Endothelial cell of umbilical vein (primary cell): ENCODE data around the gene TSPAN5. TPM values are rescaled to one million over a fixed set of nuclear protein-coding genes. Genes with fewer than 3 reads are reported as not detected.

Experiments
- BruUV-seq: library from RNA; stranded (reverse); fragments of 400-500 nt; replicated peaks from 2 replicates; lab custom pipeline; 2021; lab: Mats Ljungman, UMichigan
- CTCF ChIA-PET: fragments of 300-600, 350-600 bp; sonication (Branson Sonifier 250); formaldehyde crosslinking; loops from one replicate; lab custom pipeline; 2021; ENCODE audit warnings: antibody characterized with exemption, inconsistent platforms; lab: Charles Lee
- POLR2A ChIA-PET: fragments of 300-600, 350-600 bp; sonication (Branson Sonifier 250); formaldehyde crosslinking; loops from one replicate; lab custom pipeline; 2021; ENCODE audit warnings: antibody characterized with exemption, inconsistent platforms; lab: Charles Lee
- DNase-seq: peaks from one replicate; pipeline ENCODE4 v3.0.0-alpha.2; 2011; ENCODE audit warnings: low read depth, low spot score
- FAIRE-seq: peaks from 2 replicates; lab custom pipeline; 2011; peaks lifted over from hg19 to GRCh38; lab: Jason Lieb, UNC
- H2AFZ ChIP-seq: 2 replicates; pipeline ENCODE4 v1.6.0; 2012; ENCODE audit warnings: low read depth, low read length, control low read depth, inconsistent platforms
- H3K27ac ChIP-seq: 2 replicates; pipeline ENCODE4 v1.5.1; 2011; ENCODE audit warnings: low read depth, mild to moderate bottlenecking, control low read depth, low read length, moderate library complexity; ENCODE audit not compliant: insufficient read depth
- H3K27me3 ChIP-seq, 2 experiments: 2 replicates each; pipeline versions ENCODE4 v1.6.0 to v1.6.1; 2011; ENCODE audit warnings: low read length in 2 of 2, mixed read lengths in 1 of 2; ENCODE audit not compliant: control insufficient read depth in 2 of 2, insufficient read depth in 2 of 2
- H3K36me3 ChIP-seq, 2 experiments: 2 replicates in 1 of 2; 3 replicates in 1 of 2; pipeline ENCODE4 v1.5.1; 2011; ENCODE audit warnings: low read length in 2 of 2, mild to moderate bottlenecking in 1 of 2, moderate library complexity in 1 of 2; ENCODE audit not compliant: control insufficient read depth in 2 of 2, insufficient read depth in 2 of 2; ENCODE audit errors: extremely low read depth in 1 of 2
- H3K4me1 ChIP-seq: 3 replicates; pipeline ENCODE4 v1.5.1; 2011; ENCODE audit warnings: mild to moderate bottlenecking, low read length; ENCODE audit not compliant: control insufficient read depth, insufficient read depth; ENCODE audit errors: extremely low read depth
- H3K4me2 ChIP-seq: 2 replicates; pipeline ENCODE4 v1.6.1; 2011; ENCODE audit warnings: low read length, control low read depth, mixed read lengths; ENCODE audit not compliant: insufficient read depth
- H3K4me3 ChIP-seq, 3 experiments: fragments of 200-600 bp in 1 of 3; sonication (generic), shearing (Covaris generic) in 1 of 3; replicated peaks in 1 of 3; 2 replicates each; pipeline ENCODE4 v1.5.1; 2011 to 2016; ENCODE audit warnings: control low read depth in 3 of 3, low read length in 3 of 3, mild to moderate bottlenecking in 2 of 3, inconsistent platforms in 1 of 3, low read depth in 1 of 3, moderate library complexity in 1 of 3; ENCODE audit not compliant: insufficient read depth in 1 of 3
- H3K79me2 ChIP-seq: 2 replicates; pipeline ENCODE4 v1.6.0; 2012; ENCODE audit warnings: low read length, inconsistent platforms; ENCODE audit not compliant: control insufficient read depth, insufficient read depth
- H3K9ac ChIP-seq: replicated peaks from 2 replicates; pipeline ENCODE3; 2011; ENCODE audit warnings: low read length, control low read depth; ENCODE audit not compliant: insufficient read depth; ENCODE audit errors: extremely low read depth
- H3K9me1 ChIP-seq: replicated peaks from 3 replicates; pipeline ENCODE4 v1.6.0; 2011; ENCODE audit warnings: mild to moderate bottlenecking, low read length; ENCODE audit not compliant: control insufficient read depth, insufficient read depth; ENCODE audit errors: extremely low read depth
- H3K9me3 ChIP-seq: replicated peaks from 2 replicates; pipeline ENCODE4 v1.5.1; 2012; ENCODE audit warnings: low read length, inconsistent platforms; ENCODE audit not compliant: control insufficient read depth, insufficient read depth
- H4K20me1 ChIP-seq: replicated peaks from 2 replicates; pipeline ENCODE3; 2011; ENCODE audit warnings: mild to moderate bottlenecking, low read length; ENCODE audit not compliant: control insufficient read depth, insufficient read depth; ENCODE audit errors: extremely low read depth
- CTCF ChIP-seq, 2 donors: IDR thresholded peaks; 1 replicate in 1 of 2; 2 replicates in 1 of 2; pipeline ENCODE4 v1.5.1; 2011; ENCODE audit warnings: low read length in 2 of 2, mild to moderate bottlenecking in 2 of 2, moderate library complexity in 2 of 2, control low read depth in 1 of 2, inconsistent platforms in 1 of 2, low read depth in 1 of 2; ENCODE audit not compliant: insufficient read depth in 1 of 2; ENCODE audit errors: extremely low read depth in 1 of 2
- EZH2 ChIP-seq: IDR thresholded peaks from 2 replicates; pipeline ENCODE4 v1.6.1; 2012; ENCODE audit warnings: borderline replicate concordance, low read depth, mild to moderate bottlenecking, moderate library complexity, low read length, inconsistent platforms; ENCODE audit not compliant: severe bottlenecking
- FOS ChIP-seq: IDR thresholded peaks from 2 replicates; pipeline ENCODE4 v1.6.1; 2011; ENCODE audit warnings: mild to moderate bottlenecking, low read length, moderate library complexity, borderline replicate concordance; ENCODE audit not compliant: insufficient read depth
- GATA2 ChIP-seq: IDR thresholded peaks from 2 replicates; pipeline ENCODE4 v1.7.0; 2011; ENCODE audit warnings: low read depth, mild to moderate bottlenecking, moderate library complexity, mixed read lengths, low read length; ENCODE audit not compliant: insufficient read length, insufficient read depth
- JUN ChIP-seq: IDR thresholded peaks from 2 replicates; pipeline ENCODE4 v1.6.1; 2011; ENCODE audit warnings: borderline replicate concordance, low read depth; ENCODE audit not compliant: insufficient read length, insufficient read depth
- MAX ChIP-seq: IDR thresholded peaks from 2 replicates; pipeline ENCODE4 v1.6.1; 2011; ENCODE audit not compliant: insufficient read depth, insufficient read length
- MYC ChIP-seq: IDR thresholded peaks from one replicate; pipeline ENCODE4 v1.6.1; 2011; ENCODE audit warnings: mild to moderate bottlenecking, low read depth, low read length
- POLR2A ChIP-seq: IDR thresholded peaks from 2 replicates; pipeline ENCODE4 v1.6.1; 2012; ENCODE audit warnings: low read depth, mild to moderate bottlenecking, control low read depth, low read length
- POLR2AphosphoS5 ChIP-seq: IDR thresholded peaks from 2 replicates; pipeline ENCODE4 v1.6.1; 2012; ENCODE audit warnings: low read depth, mild to moderate bottlenecking, control low read depth, low read length, moderate library complexity; ENCODE audit not compliant: insufficient read depth
- dilution Hi-C: fragments of 300-500 bp; cut with MboI; formaldehyde crosslinking; loops from one replicate; pipeline ENCODE4 v1.15.0; 2019; ENCODE audit warnings: low sequenced_read_pairs; ENCODE audit not compliant: extremely low pct_ligation_motif_present
- intact Hi-C: fragments of 100-400 bp; cut with micrococcal nuclease; formaldehyde crosslinking; loops from one replicate; pipeline ENCODE4 v1.10.0; 2022
- polyA plus RNA-seq, 4 experiments: library from polyadenylated mRNA; depleted of rRNA in 3 of 4; stranded (reverse) in 3 of 4; unstranded in 1 of 4; fragments of >200 nt; gene quantifications; 2 replicates each; pipeline versions ENCODE4 v1.2.1 to v1.2.3, GENCODE V29; 2011 to 2012; ENCODE audit warnings: missing spikeins in 1 of 4
- total RNA-seq: library from RNA; stranded (reverse); gene quantifications from 2 replicates; pipeline ENCODE4 v1.2.3, GENCODE V29; 2021

The TSPAN5 gene
- total and polyA plus RNA-seq, 2 donors (not counting 3 experiments of a cell fraction or from before 2014, with no cell fraction given): 45.1 to 50.2 TPM

GRCh38 chr4:98481167-98481566 lies 177.2 kb downstream of the TSPAN5 start:
- H3K4me3 ChIP-seq: no peak overlapping the region
- peaks cover 22% of the 10 kb centered on the region for H3K4me1 ChIP-seq
- H3K9me3 ChIP-seq: no peaks in the 10 kb centered on the region
- no peak overlapping the region for H3K27ac ChIP-seq
- H3K36me3 ChIP-seq: peaks cover 0 to 10% of the 10 kb centered on the region in 2 experiments
- H3K9me1 ChIP-seq: no peaks in the 10 kb centered on the region
- no peaks in the 10 kb centered on the region for H4K20me1 ChIP-seq
- H2AFZ ChIP-seq: no peak overlapping the region
- no peak overlapping the region for H3K9ac ChIP-seq
- TF ChIP-seq EZH2: no peak
- no peak for TF ChIP-seq MAX
- no peak for TF ChIP-seq POLR2A
- TF ChIP-seq JUN: no peak
- no peak for TF ChIP-seq CTCF (IDR thresholded peaks at IDR 0.05; ENCODE audit: extremely low read depth in 1 of 2, insufficient read depth in 1 of 2, low read depth in 1 of 2, low read length in 2 of 2)
- no peak for TF ChIP-seq MYC
- no peak for TF ChIP-seq FOS
- no peak for TF ChIP-seq POLR2AphosphoS5
- no peak for TF ChIP-seq GATA2
- ChIA-PET CTCF (interaction anchor here (1.3 kb wide), 1 partner anchor 14 kb away, joined by 4 read pairs; no protein-coding TSS in a partner anchor), POLR2A (no interaction called here)
- intact Hi-C loops: loop anchor here (5.0 kb wide), 2 partner anchors 41 to 146 kb away; no protein-coding TSS in a partner anchor
- no peaks in the 10 kb centered on the region for H3K79me2 ChIP-seq
- no peak for DNase-seq
- BruUV-seq: no TSS peak
- no peaks in the 10 kb centered on the region for H3K27me3 ChIP-seq
- dilution Hi-C loops: no loop called here
- H3K4me2 ChIP-seq: no peak overlapping the region
- no peak for FAIRE-seq
